GM19193 (cell line): ENCODE measurements around the gene SPRR2G.

Source experiments
- POLR2A ChIP-seq: IDR thresholded peaks from 4 replicates; pipeline ENCODE4 v1.6.1; 2011; ENCODE audit not compliant: insufficient read depth, insufficient read length; ENCODE audit errors: extremely low read depth

SPRR2G gene

GRCh38 chr1:153122831-153123421, 27.8 kb downstream of the SPRR2G start:
- no peak for TF ChIP-seq POLR2A

GRCh38 chr1:153120945-153121344, 29.7 kb downstream of the SPRR2G start:
- no peak for TF ChIP-seq POLR2A

GRCh38 chr1:153119491-153119971, 31.2 kb downstream of the SPRR2G start:
- TF ChIP-seq POLR2A: no peak

- TF ChIP-seq POLR2A: no peak
These were observed 37.3 kb downstream of the SPRR2G start, which contains the start of gene SPRR2F for GRCh38 chr1:153113416-153113815. TSS of gene SPRR2F (minus strand) at chr1:153113516. CDS start at chr1:153112733, 783 bp downstream.

GRCh38 chr1:153100245-153100644, 50.4 kb downstream of the SPRR2G start:
- no peak for TF ChIP-seq POLR2A
